Measurements from ENCODE around the gene LAX1.

LAX1 gene

Small RNA genes lying within 50 kb of the gene (small RNA-seq; reads per million reads assigned to genes)
- gene SNORA77 (ENCODE audit: insufficient read depth), result 122 reads per million, percentile 97 among the genes with 10 or more reads in this experiment
- gene ZC3H11A (ENCODE audit: insufficient read depth), result 9.5 reads per million, percentile 54 among the genes with 10 or more reads in this experiment

All from neuronal stem cell (in vitro differentiated cells).